T-helper 1 cell treated with Interleukin-12 subunit alpha and Interleukin-12 subunit beta and Interleukin-4 antibody, amounts not matched to agents 30 ng/mL and 1 ng/mL, for 36 hours (primary cell): ENCODE results near the gene RPH3AL. TPM values are rescaled to one million over a fixed set of nuclear protein-coding genes. Genes with fewer than 3 reads are reported as not detected.
"Not testable (repeated sequence)": the region's sequence is repeated elsewhere in the genome, so short reads cannot be mapped to it uniquely, and the experiment has no call there.

Source experiments
- intact Hi-C: fragments of 100-400 bp; cut with micrococcal nuclease; formaldehyde crosslinking; loops from one replicate; pipeline ENCODE4 v1.15.1; 2024
- total RNA-seq: library from RNA; stranded (reverse); gene quantifications from 2 replicates; pipeline ENCODE4 v1.2.3, GENCODE V29; 2022

Gene RPH3AL
- total RNA-seq, 1 donor from 2014 or later = 2.6 TPM

GRCh38 chr17:205148-205669, 147.4 kb downstream of the RPH3AL start:
- intact Hi-C loops = no loop called here

DNA sequence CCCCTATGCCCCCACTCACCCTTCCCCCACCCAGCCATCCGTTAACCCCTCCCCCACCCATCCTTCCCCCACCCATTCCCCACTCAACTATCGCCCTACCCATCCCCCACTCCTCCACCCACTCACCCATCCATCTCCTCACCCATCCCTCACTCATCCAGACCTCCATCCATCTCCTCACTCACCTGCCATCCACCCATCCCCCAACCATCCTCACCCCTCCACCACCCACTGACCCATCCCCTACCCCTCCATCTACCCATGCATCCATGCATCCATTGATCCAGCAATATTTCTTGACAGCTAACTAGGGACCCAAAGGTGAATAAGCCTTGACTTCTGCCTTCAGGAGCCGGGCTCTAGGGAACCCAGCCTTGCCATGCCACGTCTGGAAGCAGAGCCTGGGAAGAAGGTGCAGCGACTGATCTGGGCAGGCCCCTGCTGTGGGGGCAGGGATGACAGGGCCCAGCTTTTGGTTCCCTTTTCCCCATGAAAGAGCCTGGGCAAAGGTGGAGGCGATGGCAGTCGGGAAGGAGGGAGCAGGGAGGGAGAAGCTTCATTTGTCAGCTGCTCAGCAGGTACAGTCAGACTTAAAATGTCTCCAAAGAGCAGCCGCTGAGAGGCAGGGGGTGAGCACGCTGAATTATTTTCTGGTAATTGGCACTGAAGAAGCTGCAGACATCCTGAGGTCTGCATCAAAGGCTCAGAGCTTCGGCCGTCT, 148.0 kb downstream of the RPH3AL start:
- intact Hi-C loops = no loop called here

DNA sequence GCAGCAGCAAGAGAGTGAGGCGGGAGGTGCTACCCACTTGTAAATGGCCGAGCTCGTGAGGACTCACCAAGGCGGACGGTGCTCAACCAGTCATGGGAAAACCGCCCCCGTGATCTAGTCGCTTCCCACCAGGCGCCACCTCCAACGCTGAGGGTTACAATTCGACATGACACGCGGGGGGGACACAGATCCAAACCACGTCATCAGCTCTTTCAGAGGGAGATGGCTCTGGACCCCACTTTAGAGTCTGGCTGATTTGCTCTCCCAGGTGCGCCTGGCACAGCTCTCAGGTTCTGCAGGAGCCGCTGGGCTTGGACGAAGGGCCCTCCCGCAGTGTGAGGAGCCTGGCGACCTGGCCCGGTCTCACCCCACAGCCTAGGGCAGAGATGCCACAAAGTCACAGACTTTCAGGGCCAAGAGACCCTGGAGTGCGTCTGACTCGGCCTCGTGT, 150.1 kb downstream of the RPH3AL start:
- intact Hi-C loops = no loop called here

DNA sequence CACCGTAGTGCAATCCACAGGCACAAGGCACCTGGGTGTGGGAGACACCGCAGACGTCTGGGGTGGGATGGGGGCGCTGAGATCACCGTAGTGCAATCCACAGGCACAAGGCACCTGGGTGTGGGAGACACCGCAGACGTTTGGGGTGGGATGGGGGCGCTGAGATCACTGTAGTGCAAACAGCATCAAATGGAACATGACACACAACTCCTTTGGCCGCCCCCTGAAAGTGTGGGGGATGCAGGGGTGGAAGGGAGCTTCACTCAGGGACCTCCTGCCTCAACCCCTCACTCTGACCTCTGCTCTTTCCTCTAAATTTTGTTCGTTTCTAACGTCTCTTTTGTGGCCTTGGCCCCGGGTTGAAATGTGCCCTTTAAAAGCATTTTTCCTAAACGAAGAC, 150.9 kb downstream of the RPH3AL start:
- intact Hi-C loops = not testable (repeated sequence)

DNA sequence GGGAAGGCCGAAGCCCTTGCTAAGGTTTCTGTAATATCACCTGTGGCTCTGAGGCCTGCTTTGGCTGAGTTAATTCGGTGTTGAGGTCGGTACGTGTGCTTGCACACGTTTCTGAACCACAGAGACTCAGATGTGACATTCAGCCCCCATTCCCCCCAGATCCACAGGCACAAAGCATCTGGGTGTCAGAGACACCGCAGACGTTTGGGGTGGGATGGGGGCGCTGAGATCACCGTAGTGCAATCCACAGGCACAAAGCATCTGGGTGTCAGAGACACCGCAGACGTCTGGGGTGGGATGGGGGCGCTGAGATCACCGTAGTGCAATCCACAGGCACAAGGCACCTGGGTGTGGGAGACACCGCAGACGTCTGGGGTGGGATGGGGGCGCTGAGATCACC, 151.3 kb downstream of the RPH3AL start:
- intact Hi-C loops = not testable (repeated sequence)

- intact Hi-C loops = no loop called here
These were observed 152.0 kb downstream of the RPH3AL start for GRCh38 chr17:200586-200985.

DNA sequence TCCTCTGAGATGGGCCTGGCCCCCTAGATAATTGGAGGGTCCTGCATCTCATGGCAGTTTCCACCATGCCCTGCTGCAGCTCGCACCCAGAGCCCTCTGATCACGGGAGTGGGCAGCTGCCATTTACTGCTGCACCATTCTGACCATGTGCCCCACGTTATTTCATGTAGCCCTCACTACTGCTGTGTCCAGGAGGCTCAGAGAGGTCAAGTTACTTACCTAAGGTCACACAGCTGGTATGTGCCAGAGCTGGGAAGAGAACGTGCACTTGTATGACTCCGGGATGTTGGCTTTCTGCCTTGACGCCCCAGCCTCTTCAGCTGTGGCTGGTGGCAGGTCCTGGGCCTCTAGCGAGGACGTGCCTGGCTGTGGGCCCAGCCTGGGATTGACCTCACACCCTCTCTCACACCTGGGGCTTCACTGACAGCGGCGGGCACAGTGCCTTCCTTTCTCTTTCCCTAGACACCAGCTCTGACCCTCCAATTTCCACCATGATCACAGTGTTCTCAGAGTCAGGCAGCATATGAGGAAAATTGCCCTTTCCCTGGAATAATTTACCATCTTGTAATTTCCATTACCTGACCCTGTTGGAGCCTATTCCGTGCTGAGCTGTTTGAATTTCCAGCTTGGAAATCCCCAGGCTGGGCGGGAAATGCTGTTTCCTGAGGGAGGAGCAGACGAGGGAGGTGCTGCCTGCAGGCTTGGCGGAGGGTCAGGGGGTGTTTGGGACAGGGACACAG, 152.6 kb downstream of the RPH3AL start:
- intact Hi-C loops = no loop called here

GRCh38 chr17:199191-199604, 153.4 kb downstream of the RPH3AL start:
- intact Hi-C loops = no loop called here

DNA sequence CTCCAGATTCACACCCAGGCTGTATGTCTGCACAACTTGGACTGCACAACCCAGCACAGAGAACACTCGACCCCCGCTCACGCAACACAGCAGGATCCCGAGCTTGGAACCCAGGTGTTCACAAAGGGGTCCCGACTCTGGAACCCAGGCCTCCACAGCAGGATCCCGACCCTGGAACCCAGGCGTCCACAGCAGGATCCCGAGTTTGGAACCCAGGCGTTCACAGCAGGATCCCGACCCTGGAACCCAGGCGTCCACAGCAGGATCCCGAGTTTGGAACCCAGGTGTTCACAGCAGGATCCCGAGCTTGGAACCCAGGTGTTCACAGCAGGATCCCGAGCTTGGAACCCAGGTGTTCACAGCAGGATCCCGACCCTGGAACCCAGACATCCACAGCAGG, 154.4 kb downstream of the RPH3AL start:
- intact Hi-C loops = not testable (repeated sequence)

- intact Hi-C loops = no loop called here
These were observed 155.3 kb downstream of the RPH3AL start for GRCh38 chr17:197352-197751.

DNA sequence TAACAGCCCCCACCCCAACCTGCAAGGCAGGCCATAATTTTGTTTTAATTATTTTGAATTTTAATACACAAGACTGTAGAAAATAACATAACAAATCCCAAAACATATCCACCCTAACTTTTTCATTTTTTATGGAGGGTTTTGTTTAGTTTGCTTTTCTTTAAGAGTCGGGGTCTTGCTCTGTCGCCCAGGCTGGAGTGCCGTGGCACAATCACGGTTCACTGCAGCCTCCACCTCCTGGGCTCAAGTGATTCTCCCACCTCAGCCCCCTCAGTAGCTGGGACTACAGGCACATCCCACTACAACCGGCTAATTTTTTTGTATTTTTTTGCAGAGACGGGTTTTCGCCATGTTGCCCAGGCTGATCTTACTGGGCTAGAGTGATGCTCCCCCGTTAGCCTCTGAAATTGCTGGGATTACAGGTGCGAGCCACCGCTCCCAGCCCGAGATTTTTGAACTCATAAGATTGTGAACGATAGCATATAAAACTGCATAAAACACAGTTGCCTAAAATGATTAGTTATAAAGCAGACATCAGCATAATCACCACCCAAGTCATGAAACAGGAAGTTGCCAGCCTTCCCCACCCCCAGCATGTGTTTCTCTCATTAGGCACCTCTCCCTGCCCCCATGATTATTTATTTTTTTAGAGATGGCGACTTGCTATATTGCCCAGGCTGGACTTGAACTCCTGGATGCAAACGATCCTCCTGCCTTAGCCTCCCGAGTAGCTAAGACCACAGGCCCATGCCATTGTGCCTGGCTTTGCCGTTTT, 157.6 kb downstream of the RPH3AL start:
- intact Hi-C loops = no loop called here

DNA sequence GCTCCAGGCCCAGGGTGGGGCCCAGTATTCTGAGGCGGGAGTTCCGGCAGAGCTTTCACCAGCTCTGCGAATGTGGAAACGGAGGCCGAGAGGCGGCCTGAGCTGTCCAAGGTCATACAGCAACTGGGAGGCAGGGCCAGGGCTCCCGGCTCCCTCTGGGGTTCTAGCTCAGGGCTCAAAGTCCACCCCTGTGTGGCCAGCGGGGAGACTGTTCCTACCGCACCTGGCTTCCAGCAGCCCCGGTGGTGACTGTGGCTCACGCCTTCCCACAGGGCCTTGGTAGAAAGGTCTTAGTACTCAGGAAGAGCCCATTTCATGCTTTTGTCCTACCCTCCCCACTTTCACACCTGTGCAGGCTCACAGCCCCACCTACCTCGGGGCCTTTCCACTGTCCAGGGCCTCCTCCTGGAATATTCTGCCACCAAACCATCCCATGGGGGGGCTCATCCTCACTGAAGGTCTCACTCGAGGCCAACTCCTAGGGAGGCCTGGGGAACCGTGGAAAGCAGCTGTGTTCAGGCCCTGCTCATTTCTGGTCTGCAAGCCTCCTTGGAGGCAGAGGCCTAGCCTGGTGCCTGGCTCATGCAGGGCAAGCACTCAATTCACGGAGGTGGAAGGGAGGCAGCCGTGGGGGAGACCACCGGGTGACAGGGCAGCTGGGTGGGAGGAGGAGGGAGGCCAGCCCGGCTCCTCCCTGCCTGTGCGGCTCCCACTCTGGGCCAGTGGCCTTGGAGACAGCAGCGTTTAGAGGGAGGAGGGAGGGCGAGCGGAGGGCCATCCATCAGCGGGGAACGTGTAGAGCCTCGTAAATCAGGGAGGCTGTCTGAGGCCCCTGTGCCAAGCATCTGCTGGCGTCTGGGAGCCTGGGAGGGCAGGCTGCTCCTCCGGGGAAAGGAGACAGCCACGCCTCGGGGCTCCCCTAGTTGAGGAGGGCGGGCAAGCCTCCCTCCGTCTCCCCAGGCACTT, 158.5 kb downstream of the RPH3AL start:
- intact Hi-C loops = no loop called here

DNA sequence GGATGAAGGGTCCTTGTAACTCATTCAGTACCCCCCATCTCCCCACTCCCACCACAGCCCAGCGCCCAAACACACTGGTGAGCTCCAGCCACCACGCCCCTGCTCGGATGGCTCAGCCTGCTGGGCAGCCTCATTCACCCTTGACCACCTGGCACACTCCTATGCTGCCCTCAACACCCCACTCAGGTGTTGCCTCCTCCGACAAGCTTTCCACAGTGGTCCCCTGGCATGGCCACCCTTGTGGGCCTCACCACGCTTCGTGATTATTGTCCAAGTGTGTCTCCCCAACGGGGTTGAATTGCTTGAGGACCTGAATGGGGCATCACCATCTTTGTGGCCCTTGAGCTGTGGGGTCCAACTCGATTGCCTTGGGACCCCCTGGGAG, 159.2 kb downstream of the RPH3AL start:
- intact Hi-C loops = no loop called here

DNA sequence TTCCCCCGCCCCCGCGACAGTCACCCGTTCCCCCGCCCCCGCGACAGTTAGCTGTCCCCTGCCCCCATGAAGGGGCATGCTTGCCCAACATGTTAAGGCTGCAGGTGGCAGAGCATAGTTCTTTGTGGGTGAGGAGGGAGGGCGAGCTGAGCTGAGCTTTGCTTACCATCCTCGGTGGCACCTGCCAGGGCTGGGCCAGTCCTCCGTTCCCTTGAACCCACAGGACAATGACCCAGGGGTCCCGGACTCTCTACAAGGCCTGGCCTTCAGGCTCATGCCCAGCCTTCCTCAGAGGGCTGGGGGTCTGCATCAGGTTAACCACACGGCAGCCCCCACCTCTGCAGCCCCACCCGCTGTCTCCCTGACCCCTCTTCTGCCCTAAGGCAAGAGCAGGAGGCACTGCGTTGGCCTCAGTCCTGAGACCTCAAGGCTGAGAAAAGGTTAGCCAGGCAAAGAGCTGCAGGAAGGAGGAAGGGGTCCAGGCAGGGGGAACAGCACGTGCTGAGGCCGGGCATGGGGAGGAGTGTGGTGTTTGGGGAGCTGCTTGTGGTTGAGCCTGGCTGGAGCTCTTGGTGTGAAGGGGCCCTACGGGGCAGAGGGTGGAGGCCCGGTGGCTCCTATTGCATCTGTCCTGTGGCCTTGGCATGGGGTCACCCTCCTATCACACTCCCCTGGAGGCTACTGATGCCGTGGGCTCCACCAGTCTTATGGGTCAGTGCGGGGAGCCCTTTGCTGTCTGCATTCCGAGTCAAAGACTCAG, 159.8 kb downstream of the RPH3AL start:
- intact Hi-C loops = no loop called here

- intact Hi-C loops = no loop called here
These were observed 163.2 kb downstream of the RPH3AL start for GRCh38 chr17:189444-189843.

GRCh38 chr17:187130-187529, 165.5 kb downstream of the RPH3AL start:
- intact Hi-C loops = no loop called here

DNA sequence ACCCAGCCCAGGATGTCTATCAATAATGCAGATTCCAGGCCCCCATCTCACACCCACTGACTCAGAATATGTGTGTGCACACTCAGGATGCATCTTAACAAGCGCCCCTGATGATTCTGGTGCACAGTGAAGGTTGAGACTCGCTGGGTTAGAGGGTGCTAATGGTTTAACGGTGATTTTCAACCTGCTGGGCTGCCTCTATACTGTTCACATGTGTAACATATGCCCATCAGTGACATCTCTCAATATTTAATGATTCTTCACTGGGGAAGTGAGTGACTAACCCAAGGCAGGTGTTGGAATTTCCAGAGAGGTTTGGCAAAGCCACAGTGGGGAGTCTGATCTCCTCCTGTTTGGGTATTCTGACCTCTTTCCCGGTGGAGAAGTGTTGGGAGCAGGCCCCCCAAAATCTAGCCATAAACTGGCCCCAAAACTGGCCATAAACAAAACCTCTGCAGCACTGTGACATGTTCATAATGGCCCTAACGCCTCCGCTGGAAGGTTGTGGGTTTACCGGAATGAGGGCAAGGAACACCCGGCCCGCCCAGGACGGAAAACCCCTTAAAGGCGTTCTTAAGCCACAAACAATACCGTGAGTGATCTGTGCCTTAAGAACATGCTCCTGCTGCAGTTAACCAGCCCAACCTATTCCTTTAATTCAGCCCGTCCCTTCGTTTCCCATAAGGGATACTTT, 167.0 kb downstream of the RPH3AL start:
- intact Hi-C loops = no loop called here

DNA sequence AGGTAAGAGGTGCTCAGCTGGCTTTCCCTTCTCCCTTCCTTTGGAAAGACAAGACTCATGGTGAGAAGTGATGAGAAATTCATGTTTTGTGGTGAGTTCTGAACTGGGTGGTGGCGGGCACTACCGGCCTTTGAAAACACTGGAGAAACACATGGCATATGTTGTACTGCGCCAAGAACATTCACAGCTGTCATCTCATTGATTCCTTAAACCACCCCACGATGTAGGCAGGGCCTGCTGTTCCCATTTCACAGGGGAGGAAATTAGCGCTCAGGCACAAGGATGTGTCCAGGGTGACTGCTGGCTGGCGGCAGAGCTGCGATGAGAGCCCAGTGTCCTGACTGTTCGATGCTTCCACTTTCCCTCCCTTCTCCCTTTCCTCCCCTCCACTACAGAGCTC, 169.6 kb downstream of the RPH3AL start:
- intact Hi-C loops = no loop called here

GRCh38 chr17:182050-182751, 170.4 kb downstream of the RPH3AL start:
- intact Hi-C loops = no loop called here
